Muscle layer of duodenum (tissue), 2 donors: ENCODE data around the gene MICAL2.

Source experiments
- H3K27ac ChIP-seq: one replicate; pipeline ENCODE4 v1.7.0; 2013; ENCODE audit warnings: mild to moderate bottlenecking, low read length
- H3K27me3 ChIP-seq: one replicate; pipeline ENCODE4 v1.7.0; 2013; ENCODE audit warnings: low read depth, mild to moderate bottlenecking, control low read depth, low read length
- H3K36me3 ChIP-seq, 2 donors: one replicate each; pipeline ENCODE4 v1.7.0; 2013; ENCODE audit warnings: low read length in 2 of 2, control low read depth in 1 of 2, mild to moderate bottlenecking in 1 of 2; ENCODE audit not compliant: insufficient read depth in 2 of 2, control insufficient read depth in 1 of 2
- H3K4me1 ChIP-seq, 2 donors: one replicate each; pipeline ENCODE4 v1.7.0; 2013; ENCODE audit warnings: low read length in 2 of 2, mild to moderate bottlenecking in 2 of 2, control low read depth in 1 of 2, moderate library complexity in 1 of 2; ENCODE audit not compliant: insufficient read depth in 2 of 2, control insufficient read depth in 1 of 2
- H3K4me3 ChIP-seq, 2 donors: one replicate each; pipeline ENCODE4 v1.7.0; 2013; ENCODE audit warnings: low read length in 2 of 2, low read depth in 1 of 2, mild to moderate bottlenecking in 1 of 2
- H3K9me3 ChIP-seq, 2 donors: one replicate each; pipeline ENCODE4 v1.7.0; 2013; ENCODE audit warnings: low read length in 2 of 2, control low read depth in 1 of 2, mild to moderate bottlenecking in 1 of 2; ENCODE audit not compliant: control insufficient read depth in 1 of 2
- donor health status: healthy.

MICAL2 gene

DNA sequence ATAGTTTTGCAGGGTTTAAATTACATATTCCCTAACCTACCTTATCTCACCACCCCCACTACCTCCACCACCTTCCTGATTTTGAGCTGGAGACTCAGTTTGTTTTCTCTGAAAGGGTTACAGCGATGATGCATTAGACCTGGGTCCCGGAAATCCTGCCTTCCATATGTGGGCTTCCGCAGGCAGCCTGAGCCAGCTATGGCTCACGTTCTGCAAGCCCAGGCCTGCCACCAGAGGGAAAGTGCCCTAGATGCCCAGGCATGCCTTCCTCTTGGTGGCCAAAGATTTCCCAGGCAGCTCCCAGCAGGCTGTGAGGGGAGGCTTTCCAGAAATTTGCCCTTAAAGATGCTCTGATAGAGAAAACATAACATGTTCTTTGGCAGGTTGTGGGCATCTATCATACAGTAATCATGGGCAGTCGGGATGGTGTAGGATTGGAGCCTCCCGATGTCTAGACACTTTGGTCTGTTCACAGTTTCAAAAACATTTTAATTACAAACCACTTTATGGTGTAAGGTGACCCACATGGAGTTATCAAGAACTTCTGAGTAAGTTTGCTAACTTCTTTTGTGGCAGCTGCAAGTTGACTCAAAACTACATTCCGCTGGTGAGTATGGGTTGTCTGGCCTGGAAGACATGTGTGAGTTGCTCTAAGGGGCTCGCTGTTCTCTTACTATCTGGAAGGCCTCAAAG, 79.3 kb downstream of the MICAL2 start:
- Histone ChIP-seq H3K27me3 (no peaks in the 10 kb centered on the region), H3K4me1 (peaks cover 0 to 9% of the 10 kb centered on the region in 2 donors), H3K36me3 (peaks cover 0 to 5% of the 10 kb centered on the region in 2 donors), H3K27ac (no peak overlapping the region), H3K9me3 (no peaks in the 10 kb centered on the region), H3K4me3 (no peak overlapping the region)

GRCh38 chr11:12190511-12190910, 80.1 kb downstream of the MICAL2 start:
- H3K36me3 ChIP-seq, result peaks cover 0 to 5% of the 10 kb centered on the region in 2 donors
- H3K4me1 ChIP-seq, result peaks cover 0 to 7% of the 10 kb centered on the region in 2 donors
- H3K27ac ChIP-seq, result no peak overlapping the region
- H3K4me3 ChIP-seq, result no peak overlapping the region
- H3K9me3 ChIP-seq, result no peaks in the 10 kb centered on the region
- no peaks in the 10 kb centered on the region for H3K27me3 ChIP-seq

- Histone ChIP-seq H3K4me3 (no peak overlapping the region), H3K9me3 (no peaks in the 10 kb centered on the region), H3K4me1 (peaks cover 0 to 7% of the 10 kb centered on the region in 2 donors), H3K36me3 (peaks cover 0 to 5% of the 10 kb centered on the region in 2 donors), H3K27me3 (no peaks in the 10 kb centered on the region), H3K27ac (no peak overlapping the region)
Observed at GRCh38 chr11:12192794-12193514, 82.6 kb downstream of the MICAL2 start.

- peaks cover 0 to 10% of the 10 kb centered on the region in 2 donors for H3K4me1 ChIP-seq
- H3K9me3 ChIP-seq, result no peaks in the 10 kb centered on the region
- H3K36me3 ChIP-seq, result peaks cover 0 to 5% of the 10 kb centered on the region in 2 donors
- no peak overlapping the region for H3K4me3 ChIP-seq
- H3K27me3 ChIP-seq, result no peaks in the 10 kb centered on the region
- no peak overlapping the region for H3K27ac ChIP-seq
Observed at GRCh38 chr11:12193515-12194336, 83.3 kb downstream of the MICAL2 start.

DNA sequence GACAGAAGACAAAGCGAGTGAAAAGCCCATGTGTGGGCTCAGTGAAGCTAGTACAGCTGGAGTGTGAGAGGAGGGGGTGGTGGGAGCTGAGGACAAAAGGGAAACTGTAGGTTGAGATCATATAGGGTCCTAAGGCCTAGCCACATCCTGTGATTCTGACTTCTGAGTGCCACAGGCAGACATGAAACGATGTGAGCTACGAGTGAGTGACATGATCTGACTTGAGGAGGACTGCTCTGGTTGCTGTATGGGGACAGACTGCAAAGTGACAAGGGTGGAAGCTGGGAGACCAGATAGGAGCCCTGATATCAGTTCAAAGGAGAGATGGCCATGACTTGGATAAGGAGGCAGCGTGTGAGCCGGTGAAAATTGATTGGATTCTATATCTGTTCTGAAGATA, 85.4 kb downstream of the MICAL2 start:
- H3K4me3 ChIP-seq, result no peak overlapping the region
- no peaks in the 10 kb centered on the region for H3K27me3 ChIP-seq
- peaks cover 4 to 17% of the 10 kb centered on the region in 2 donors for H3K4me1 ChIP-seq
- H3K27ac ChIP-seq, result no peak overlapping the region
- no peaks in the 10 kb centered on the region for H3K36me3 ChIP-seq
- no peaks in the 10 kb centered on the region for H3K9me3 ChIP-seq

DNA sequence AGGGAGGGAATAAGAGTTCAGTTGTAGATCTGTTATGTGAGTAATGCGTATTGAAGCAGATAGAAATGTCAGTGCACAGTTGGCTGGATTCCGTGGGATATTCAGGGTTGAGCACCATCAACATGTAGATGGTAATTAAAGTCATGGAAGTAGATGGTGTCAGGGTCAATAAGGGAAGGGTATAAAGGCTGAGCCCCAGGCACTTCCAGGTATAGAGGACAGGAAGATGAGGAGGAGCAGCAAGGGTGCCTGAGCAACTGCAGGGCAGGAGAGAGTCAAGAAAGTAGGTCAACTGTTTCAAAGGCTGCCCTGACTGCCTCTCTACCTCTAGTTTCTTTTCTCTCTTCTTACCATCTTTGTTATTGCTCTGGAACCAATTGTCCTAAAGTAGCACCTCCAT, 85.9 kb downstream of the MICAL2 start:
- H3K9me3 ChIP-seq, result no peaks in the 10 kb centered on the region
- H3K27me3 ChIP-seq, result no peaks in the 10 kb centered on the region
- H3K4me1 ChIP-seq, result peaks cover 5 to 22% of the 10 kb centered on the region in 2 donors
- H3K36me3 ChIP-seq, result no peaks in the 10 kb centered on the region
- no peak overlapping the region for H3K27ac ChIP-seq
- H3K4me3 ChIP-seq, result no peak overlapping the region

GRCh38 chr11:12196872-12197271, 86.5 kb downstream of the MICAL2 start:
- no peaks in the 10 kb centered on the region for H3K27me3 ChIP-seq
- no peaks in the 10 kb centered on the region for H3K9me3 ChIP-seq
- H3K4me1 ChIP-seq, result peaks cover 5 to 22% of the 10 kb centered on the region in 2 donors
- no peak overlapping the region for H3K27ac ChIP-seq
- no peaks in the 10 kb centered on the region for H3K36me3 ChIP-seq
- H3K4me3 ChIP-seq, result no peak overlapping the region

DNA sequence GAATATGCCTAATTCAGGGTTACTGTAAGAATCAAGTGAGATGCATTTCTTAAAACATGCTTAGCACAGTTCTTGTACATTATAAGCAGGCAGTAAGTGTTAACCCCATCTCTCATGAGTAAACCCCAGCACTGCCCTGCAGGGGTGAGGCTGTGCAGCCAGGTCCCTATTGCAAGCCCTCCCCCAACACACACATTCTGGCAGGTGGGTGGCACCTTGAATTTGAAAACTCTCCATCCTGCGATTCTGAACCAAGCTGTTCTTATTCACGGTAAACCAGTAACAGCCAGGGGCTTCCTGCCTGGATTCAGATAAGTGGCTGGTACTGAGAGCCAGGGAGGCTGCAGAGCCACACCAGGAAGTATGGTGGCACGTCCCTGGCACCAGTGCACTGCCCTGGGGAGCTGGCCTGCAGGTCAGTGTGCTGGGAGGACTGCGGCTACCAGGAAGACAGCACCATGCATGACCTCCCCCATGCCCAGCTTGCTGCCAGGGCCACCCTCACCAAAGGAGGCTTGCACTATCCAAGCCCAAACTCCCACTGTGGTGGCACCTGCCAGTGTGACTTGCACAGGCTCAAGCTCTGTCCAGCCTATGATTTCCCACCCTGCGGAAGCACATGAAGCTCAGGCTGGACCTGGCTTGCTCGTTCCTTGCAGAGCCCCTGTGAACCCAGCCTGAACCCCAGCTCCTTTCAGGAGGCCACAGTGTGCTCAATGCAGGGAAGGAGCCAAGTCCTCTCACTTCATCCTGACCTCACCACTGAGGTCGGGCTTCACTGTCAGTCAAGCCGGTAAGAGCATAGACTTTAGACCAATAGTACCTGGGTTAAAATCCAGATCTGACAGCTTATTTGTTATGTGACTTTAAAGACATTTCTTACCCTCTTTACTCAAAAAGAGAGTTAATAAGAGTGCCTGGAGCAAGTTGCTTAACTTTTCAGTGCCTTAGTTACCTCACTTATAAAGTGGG, 88.1 kb downstream of the MICAL2 start:
- no peaks in the 10 kb centered on the region for H3K27me3 ChIP-seq
- H3K27ac ChIP-seq, result no peak overlapping the region
- H3K4me1 ChIP-seq, result peaks cover 5 to 22% of the 10 kb centered on the region in 2 donors
- no peaks in the 10 kb centered on the region for H3K36me3 ChIP-seq
- H3K4me3 ChIP-seq, result no peak overlapping the region
- H3K9me3 ChIP-seq, result no peaks in the 10 kb centered on the region

GRCh38 chr11:12199231-12199948, 89.0 kb downstream of the MICAL2 start:
- H3K27me3 ChIP-seq, result no peaks in the 10 kb centered on the region
- H3K9me3 ChIP-seq, result no peaks in the 10 kb centered on the region
- H3K4me1 ChIP-seq, result peaks cover 5 to 22% of the 10 kb centered on the region in 2 donors
- no peak overlapping the region for H3K4me3 ChIP-seq
- peaks cover 2 to 4% of the 10 kb centered on the region in 2 donors for H3K36me3 ChIP-seq
- no peak overlapping the region for H3K27ac ChIP-seq
